IMR-90 (cell line): ENCODE results near the gene ZNF248.

Experiments
- CEBPB ChIP-seq: IDR thresholded peaks from 2 replicates; pipeline ENCODE4 v1.6.1; 2012; ENCODE audit warnings: low read depth, low read length, improper control_type of control experiment
- FOS ChIP-seq: fragments of 150-350 bp; IDR thresholded peaks from 2 replicates; pipeline ENCODE4 v1.6.1; 2016; ENCODE audit warnings: low read depth, low read length
- MAFK ChIP-seq: IDR thresholded peaks from 2 replicates; pipeline ENCODE4 v1.6.1; 2012; ENCODE audit warnings: low read depth, low read length, improper control_type of control experiment
- MAZ ChIP-seq: IDR thresholded peaks from 2 replicates; pipeline ENCODE4 v1.6.1; 2012; ENCODE audit warnings: low read depth, mild to moderate bottlenecking, low read length, improper control_type of control experiment, moderate library complexity, borderline replicate concordance
- MXI1 ChIP-seq: IDR thresholded peaks from 2 replicates; pipeline ENCODE4 v1.6.1; 2012; ENCODE audit warnings: low read depth, mild to moderate bottlenecking, low read length, moderate library complexity, borderline replicate concordance
- POLR2A ChIP-seq: IDR thresholded peaks from 2 replicates; pipeline ENCODE4 v1.6.1; 2012; ENCODE audit warnings: mild to moderate bottlenecking, low read depth, low read length
- RAD21 ChIP-seq: IDR thresholded peaks from 2 replicates; pipeline ENCODE4 v1.6.1; 2012; ENCODE audit warnings: low read length, improper control_type of control experiment
- RCOR1 ChIP-seq: IDR thresholded peaks from 2 replicates; pipeline ENCODE4 v1.6.1; 2012; ENCODE audit warnings: mild to moderate bottlenecking, low read length, improper control_type of control experiment; ENCODE audit not compliant: insufficient replicate concordance
- RFX5 ChIP-seq: IDR thresholded peaks from 2 replicates; pipeline ENCODE4 v1.8.0; 2012; ENCODE audit warnings: low read depth, mild to moderate bottlenecking, low read length, moderate library complexity
- SMC3 ChIP-seq: fragments of 150-350 bp; IDR thresholded peaks from 2 replicates; pipeline ENCODE4 v1.6.1; 2016; ENCODE audit warnings: low read depth, mild to moderate bottlenecking, antibody characterized with exemption, low read length, moderate library complexity
- TF ChIP-seq, protein P1 (sequence below): conservative IDR thresholded peaks from 2 replicates; pipeline ENCODE4 v1.5.1; 2012; ENCODE audit warnings: mild to moderate bottlenecking, low read depth, low read length, improper control_type of control experiment

DNA sequence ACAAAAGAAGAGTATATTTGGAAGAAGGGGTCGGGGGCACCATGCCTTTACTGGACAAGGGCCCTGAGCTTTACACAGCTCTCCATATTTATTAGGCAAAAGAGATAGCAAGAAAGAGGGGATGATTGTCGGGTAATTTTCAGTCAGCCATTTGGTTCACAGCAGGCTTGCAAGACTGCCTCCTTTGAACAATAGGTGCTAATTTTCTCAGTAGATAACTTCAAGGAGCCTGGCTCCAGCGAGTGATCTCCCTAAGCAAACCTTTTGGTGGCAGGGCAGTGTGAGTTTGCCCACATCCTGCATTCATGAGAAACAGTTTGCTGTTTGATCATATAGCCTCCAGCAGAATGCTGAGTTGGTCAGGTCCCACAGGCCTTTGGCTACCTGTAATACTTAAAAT, 94.3 kb downstream of the ZNF248 start:
- TF ChIP-seq POLR2A (no peak), RFX5 (no peak), MXI1 (no peak), RCOR1 (no peak), CEBPB (no peak), FOS (no peak), MAZ (no peak), RAD21 (no peak), MAFK (no peak), SMC3 (no peak)
- TF ChIP-seq, protein P1, sequence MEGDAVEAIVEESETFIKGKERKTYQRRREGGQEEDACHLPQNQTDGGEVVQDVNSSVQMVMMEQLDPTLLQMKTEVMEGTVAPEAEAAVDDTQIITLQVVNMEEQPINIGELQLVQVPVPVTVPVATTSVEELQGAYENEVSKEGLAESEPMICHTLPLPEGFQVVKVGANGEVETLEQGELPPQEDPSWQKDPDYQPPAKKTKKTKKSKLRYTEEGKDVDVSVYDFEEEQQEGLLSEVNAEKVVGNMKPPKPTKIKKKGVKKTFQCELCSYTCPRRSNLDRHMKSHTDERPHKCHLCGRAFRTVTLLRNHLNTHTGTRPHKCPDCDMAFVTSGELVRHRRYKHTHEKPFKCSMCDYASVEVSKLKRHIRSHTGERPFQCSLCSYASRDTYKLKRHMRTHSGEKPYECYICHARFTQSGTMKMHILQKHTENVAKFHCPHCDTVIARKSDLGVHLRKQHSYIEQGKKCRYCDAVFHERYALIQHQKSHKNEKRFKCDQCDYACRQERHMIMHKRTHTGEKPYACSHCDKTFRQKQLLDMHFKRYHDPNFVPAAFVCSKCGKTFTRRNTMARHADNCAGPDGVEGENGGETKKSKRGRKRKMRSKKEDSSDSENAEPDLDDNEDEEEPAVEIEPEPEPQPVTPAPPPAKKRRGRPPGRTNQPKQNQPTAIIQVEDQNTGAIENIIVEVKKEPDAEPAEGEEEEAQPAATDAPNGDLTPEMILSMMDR, result no peak
